Fibroblast of villous mesenchyme (primary cell): Measurements from ENCODE around the gene MAGI1. TPM values are rescaled to one million over a fixed set of nuclear protein-coding genes. Genes with fewer than 3 reads are reported as not detected.
"Not testable (repeated sequence)": the region's sequence is repeated elsewhere in the genome, so short reads cannot be mapped to it uniquely, and the experiment has no call there.

Source experiments
- DNase-seq: peaks from one replicate; pipeline ENCODE4 v3.0.0-alpha.2; 2010; ENCODE audit warnings: low read depth
- H3K4me3 ChIP-seq: 2 replicates; pipeline ENCODE4 v1.5.1; 2011; ENCODE audit warnings: low read depth, mild to moderate bottlenecking, low read length
- CTCF ChIP-seq: IDR thresholded peaks from 2 replicates; pipeline ENCODE4 v1.5.1; 2012; ENCODE audit warnings: low read depth, mild to moderate bottlenecking, low read length; ENCODE audit not compliant: insufficient read depth
- total RNA-seq: library from RNA; depleted of rRNA; stranded (reverse); fragments of >200 nt; gene quantifications from 2 replicates; pipeline ENCODE4 v1.2.3, GENCODE V29; 2012

The MAGI1 gene
- total RNA-seq, 1 donor, result 20.7 TPM

- peak; percentile 78 for DNase-seq
- no peak overlapping the region for H3K4me3 ChIP-seq
- no peak for TF ChIP-seq CTCF
Measured at GRCh38 chr3:65894679-65895453, 143.9 kb downstream of the MAGI1 start.

- no peak for TF ChIP-seq CTCF
- H3K4me3 ChIP-seq, result no peak overlapping the region
- DNase-seq, result no peak
Measured at GRCh38 chr3:65894126-65894525, 144.6 kb downstream of the MAGI1 start.

- TF ChIP-seq CTCF, result no peak
- no peak for DNase-seq
- no peak overlapping the region for H3K4me3 ChIP-seq
Measured at GRCh38 chr3:65893631-65894030, 145.1 kb downstream of the MAGI1 start.

- not testable (repeated sequence) for DNase-seq
Measured at GRCh38 chr3:65891477-65891876, 147.2 kb downstream of the MAGI1 start.

GRCh38 chr3:65890328-65890727 lies 148.4 kb downstream of the MAGI1 start:
- DNase-seq, result no peak
- no peak for TF ChIP-seq CTCF
- H3K4me3 ChIP-seq, result no peak overlapping the region

More at GRCh38 chr3:65891477-65891876, 147.2 kb downstream of the MAGI1 start:
- not testable (repeated sequence) for H3K4me3 ChIP-seq

- no peak overlapping the region for H3K4me3 ChIP-seq
- TF ChIP-seq CTCF, result no peak
- DNase-seq, result no peak
Measured at GRCh38 chr3:65889707-65890099, 149.0 kb downstream of the MAGI1 start.

- no peak for TF ChIP-seq CTCF
- no peak overlapping the region for H3K4me3 ChIP-seq
- peak; percentile 87 for DNase-seq
Measured at GRCh38 chr3:65888980-65889706, 149.6 kb downstream of the MAGI1 start.
